Measurements from ENCODE around the gene RASGRP2.

DNA sequence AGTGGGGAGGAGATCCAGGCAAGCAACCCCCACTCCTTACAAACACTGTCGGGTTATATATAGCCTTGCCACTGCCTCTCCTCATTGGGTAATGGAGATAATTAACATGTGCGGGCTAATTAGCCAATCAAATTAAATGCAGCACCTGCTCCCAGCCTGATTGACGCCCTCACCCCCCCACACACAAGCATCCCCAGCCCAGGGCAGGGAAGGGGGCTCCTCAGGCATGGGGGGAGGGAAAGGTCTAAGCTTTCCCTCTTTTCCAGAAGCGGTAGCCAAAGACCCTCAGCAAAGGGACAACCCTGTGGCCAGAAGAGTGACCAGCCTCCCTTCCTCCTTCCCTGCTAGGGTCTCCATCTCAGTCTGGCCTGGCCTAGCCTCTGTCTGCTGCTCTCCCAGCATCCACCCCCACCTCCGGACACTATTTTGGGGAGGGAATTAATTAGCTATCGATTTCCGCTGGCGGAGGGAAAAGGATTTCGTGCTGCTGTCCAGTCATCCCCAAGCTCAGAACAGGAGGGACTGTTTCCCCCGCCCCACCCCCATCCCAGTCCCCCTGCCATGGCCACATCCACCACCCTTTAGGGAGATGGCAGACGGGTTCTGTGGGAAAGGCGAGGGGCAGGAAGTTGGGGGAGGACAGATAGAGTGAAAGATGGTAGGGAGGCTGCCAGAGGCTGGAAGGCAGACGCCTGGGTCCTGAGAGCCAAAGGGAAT, 28.0 kb downstream of the RASGRP2 start:
- no peak for TF ChIP-seq SP2 (IDR thresholded peaks at IDR 0.05; ENCODE audit: low read length)
- TF ChIP-seq, protein P1, sequence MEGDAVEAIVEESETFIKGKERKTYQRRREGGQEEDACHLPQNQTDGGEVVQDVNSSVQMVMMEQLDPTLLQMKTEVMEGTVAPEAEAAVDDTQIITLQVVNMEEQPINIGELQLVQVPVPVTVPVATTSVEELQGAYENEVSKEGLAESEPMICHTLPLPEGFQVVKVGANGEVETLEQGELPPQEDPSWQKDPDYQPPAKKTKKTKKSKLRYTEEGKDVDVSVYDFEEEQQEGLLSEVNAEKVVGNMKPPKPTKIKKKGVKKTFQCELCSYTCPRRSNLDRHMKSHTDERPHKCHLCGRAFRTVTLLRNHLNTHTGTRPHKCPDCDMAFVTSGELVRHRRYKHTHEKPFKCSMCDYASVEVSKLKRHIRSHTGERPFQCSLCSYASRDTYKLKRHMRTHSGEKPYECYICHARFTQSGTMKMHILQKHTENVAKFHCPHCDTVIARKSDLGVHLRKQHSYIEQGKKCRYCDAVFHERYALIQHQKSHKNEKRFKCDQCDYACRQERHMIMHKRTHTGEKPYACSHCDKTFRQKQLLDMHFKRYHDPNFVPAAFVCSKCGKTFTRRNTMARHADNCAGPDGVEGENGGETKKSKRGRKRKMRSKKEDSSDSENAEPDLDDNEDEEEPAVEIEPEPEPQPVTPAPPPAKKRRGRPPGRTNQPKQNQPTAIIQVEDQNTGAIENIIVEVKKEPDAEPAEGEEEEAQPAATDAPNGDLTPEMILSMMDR (IDR thresholded peaks at IDR 0.05; ENCODE audit: control extremely low read depth in 1 of 3, insufficient read depth in 1 of 3, low read depth in 1 of 3, low read length in 3 of 3): no peak
- TF ChIP-seq CEBPB (IDR thresholded peaks at IDR 0.05; ENCODE audit: low read depth, low read length): no peak
- TF ChIP-seq POLR2A (IDR thresholded peaks at IDR 0.05; ENCODE audit: control extremely low read depth in 1 of 2, low read depth in 2 of 2, low read length in 2 of 2): no peak
- no peak for TF ChIP-seq ZNF274 (IDR thresholded peaks at IDR 0.05; ENCODE audit: borderline replicate concordance, extremely low read depth, low read length)
- TF ChIP-seq, protein P2, sequence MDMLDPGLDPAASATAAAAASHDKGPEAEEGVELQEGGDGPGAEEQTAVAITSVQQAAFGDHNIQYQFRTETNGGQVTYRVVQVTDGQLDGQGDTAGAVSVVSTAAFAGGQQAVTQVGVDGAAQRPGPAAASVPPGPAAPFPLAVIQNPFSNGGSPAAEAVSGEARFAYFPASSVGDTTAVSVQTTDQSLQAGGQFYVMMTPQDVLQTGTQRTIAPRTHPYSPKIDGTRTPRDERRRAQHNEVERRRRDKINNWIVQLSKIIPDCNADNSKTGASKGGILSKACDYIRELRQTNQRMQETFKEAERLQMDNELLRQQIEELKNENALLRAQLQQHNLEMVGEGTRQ (IDR thresholded peaks at IDR 0.05; ENCODE audit: low read length): no peak
- TF ChIP-seq MAFK (IDR thresholded peaks at IDR 0.05; ENCODE audit: low read depth, low read length): no peak
- TF ChIP-seq, protein P3, sequence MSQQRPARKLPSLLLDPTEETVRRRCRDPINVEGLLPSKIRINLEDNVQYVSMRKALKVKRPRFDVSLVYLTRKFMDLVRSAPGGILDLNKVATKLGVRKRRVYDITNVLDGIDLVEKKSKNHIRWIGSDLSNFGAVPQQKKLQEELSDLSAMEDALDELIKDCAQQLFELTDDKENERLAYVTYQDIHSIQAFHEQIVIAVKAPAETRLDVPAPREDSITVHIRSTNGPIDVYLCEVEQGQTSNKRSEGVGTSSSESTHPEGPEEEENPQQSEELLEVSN (IDR thresholded peaks at IDR 0.05): peak; percentile 55
